ENCODE measurements around the gene NRF1. TPM values are rescaled to one million over a fixed set of nuclear protein-coding genes. Genes with fewer than 3 reads are reported as not detected.
"Not testable (repeated sequence)": the region's sequence is repeated elsewhere in the genome, so short reads cannot be mapped to it uniquely, and the experiment has no call there.

The NRF1 gene
- 13.9 and 16.9 TPM in 2 replicates for total RNA-seq (2014; rRNA removed; shearing (Covaris generic))

DNA sequence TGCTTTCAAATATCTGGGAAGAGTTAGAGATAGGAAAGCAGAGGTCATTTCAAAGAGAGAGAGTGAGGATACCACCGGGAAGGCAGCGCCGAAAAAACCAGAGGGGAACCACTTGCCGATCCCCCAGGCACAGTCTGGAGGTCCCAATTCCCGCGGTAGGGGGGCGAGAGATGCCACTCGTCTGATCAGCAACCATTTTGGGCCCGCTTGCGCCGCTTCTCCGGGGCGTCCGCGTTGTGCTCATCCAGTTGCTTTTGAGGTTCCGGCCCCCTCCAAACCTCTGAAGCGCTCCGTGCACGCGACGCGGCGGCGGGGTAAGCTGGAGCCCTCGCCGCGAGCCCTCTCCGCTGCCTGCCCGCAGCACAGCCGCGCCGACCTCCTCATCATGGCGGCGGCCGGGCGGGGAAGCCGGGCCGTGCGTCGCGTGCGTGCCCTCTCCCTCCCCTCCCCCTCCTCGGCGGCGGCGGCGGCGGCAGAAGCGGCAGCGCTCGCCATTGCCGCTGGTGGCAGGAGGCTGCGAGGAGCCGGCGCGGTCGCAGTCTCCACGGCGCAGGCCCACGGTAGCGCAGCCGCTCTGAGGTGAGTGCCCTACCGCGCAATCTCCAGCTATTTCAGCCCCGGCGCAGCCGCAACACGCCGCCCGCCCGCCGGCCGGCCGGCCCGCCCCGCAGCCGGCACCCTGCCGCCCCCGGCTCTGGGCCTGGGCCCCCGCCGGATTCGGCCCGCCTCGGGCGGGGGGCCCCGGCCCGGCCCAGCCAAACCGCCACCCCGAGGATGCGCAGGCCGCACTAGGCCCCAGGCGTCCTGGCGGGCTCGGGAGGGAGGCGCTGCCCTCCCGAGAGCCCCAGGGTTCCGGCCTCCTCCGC, at the start of gene NRF1:
Gene NRF1 (plus strand): TSS at position 475 of the 866 bp plus-strand sequence. CDS start 45,632 bp downstream, outside the sequence.
- DNase-seq (ENCODE audit: low spot score) = peak; percentile 89

DNA sequence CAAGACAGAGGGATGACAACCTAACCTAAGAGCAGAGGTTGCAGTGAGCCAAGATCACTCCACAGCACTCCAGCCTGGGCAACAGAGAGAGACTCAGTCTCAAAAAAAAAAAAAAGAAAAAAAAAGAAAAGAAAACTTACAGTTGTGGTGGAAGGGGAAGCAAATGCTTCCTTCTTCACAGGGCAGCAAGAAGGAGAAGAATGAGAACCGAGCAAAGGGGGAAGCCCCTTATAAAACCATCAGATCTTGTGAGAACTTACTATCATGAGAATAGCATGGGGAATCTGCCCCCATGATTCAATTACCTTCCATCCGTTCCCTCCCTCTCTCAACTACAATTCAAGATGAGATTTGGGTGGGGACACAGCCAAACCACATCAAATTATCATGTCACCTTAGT, 45.2 kb upstream of the NRF1 start:
- DNase-seq (ENCODE audit: low spot score) = not testable (repeated sequence)

DNA sequence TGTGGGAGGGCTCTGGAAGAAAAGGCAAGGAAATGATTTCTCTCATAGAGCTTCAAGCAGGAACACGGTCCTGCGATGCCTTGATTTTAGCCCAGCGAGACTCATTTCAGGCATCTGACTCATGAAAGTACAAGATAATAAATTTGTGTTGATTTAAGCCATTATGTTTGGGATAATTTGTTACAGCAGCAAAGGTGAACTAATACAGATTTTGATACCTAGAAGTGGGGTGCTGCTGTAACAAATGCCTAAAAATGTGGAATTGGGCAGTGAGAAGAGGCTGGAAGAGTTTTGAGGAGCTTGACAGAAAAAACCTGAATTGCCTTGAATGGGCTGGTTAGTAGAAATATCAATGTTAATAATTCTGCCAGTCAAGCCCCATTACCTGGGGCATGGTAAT, 44.1 kb upstream of the NRF1 start:
- no peak for DNase-seq (ENCODE audit: low spot score)

DNA sequence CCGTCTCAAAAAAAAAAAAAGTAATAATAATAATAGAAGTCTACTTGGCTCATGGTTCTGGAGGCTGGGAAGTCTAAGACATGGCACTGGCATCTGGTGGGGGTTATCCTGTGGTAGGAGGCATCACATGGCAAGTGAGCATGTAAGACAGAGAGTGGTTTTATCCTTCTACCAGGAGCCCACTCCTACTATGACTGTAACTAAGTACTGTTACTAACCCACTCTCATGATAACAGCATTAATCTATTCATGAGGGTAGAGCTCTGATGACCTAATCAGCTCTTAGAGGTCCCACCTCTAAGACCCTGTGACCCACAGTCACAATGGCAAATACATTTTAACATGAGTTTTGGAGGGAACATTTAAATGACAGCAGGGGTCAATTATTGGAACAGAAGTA, 43.3 kb upstream of the NRF1 start:
- no peak for DNase-seq (ENCODE audit: low spot score)

DNA sequence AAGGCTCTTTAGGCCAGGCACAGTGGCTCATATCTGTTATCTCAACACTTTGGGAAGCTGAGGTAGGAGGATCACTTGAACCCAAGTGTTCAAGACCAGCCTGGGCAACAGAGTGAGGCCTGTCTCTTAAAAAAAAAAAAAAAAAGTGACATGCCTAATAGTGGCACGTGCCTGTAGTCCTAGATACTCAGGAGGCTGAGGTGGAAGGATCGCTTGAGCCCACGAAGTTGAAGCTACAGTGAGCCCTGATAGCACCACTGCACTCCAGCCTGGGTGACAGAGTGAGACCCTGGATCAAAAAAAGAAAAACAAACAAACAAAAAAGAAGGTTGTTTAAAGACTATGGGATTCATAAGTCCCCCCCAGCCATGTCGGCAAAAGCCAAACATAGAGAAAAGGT, 42.2 kb upstream of the NRF1 start:
- DNase-seq (ENCODE audit: low spot score) = peak; percentile 19

DNA sequence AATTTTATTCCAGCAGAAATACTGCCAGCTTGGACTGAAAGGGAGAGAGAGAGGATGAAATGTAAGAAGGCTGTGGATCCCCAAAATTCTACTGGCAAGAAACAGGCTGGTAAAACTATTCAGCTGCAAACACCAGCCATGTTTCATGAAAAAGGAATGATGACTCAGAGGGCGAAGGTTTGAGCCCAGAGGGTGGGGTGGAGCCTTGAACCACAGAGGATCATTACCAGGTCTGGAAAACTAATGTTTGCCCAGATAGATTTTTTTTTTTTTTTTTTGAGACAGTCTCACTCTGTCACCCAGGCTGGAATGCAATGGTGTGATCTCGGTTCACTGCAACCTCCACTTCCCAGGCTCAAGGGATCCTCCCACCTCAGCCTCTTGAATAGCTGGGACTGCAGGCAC, 41.7 kb upstream of the NRF1 start:
- DNase-seq (ENCODE audit: low spot score) = peak; percentile 87

DNA sequence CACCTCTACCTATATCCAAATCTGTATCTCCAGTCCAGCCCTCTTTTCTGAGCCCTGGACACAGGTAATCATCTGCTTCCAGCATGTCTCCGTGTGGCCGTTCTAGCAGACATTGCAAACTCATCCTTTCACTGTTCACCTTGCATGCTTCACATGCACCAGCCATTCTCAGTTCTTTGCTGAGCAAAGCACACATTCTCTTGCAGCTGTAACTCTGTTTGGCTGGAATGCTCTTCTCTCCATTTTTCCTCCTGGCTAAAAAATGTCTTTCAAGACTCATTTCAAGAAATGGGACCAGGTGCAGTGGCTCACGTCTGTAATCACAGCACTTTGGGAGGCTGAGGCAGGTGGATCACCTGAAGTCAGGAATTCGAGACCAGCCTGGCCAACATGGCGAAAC, 40.3 kb upstream of the NRF1 start:
- DNase-seq (ENCODE audit: low spot score) = no peak

DNA sequence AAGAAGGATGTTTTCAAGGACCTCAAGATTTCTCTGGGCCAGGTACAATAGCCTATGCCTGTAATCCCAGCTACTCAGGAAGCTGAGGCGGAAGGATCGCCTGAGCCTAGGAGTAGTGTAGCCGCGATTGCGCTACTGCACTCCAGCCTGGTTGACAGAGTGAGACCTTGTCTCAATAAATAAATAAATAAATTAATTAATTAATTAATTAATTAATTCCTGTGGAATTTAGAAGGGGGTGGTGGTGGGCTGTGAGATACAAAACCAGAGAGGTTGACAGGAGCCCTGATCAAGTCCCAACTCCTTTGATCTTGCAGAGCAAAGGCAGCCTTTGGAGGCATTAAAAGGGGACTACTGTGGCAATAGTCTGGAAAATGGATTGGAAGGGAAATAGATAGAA, 39.3 kb upstream of the NRF1 start:
- DNase-seq (ENCODE audit: low spot score) = no peak

DNA sequence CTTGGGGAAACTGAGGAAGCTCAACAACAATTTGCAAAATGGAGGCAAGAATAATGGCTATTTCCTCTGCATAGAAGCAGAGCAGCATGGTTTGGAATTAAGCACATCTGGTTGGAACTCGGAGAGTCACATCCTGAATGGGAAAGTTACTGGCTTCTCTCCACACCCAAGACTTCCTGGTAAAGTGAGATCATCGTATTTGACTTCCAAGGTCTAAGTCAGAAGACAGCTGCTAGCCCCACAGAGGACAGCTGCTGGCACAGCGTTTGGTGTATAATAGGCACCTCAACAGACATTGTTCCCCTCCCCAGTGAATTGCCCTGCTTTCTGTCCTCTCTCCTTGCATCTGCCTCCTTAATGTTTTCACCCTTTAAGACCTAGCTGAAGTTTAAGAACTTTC, 37.0 kb upstream of the NRF1 start:
- DNase-seq (ENCODE audit: low spot score) = peak; percentile 81

DNA sequence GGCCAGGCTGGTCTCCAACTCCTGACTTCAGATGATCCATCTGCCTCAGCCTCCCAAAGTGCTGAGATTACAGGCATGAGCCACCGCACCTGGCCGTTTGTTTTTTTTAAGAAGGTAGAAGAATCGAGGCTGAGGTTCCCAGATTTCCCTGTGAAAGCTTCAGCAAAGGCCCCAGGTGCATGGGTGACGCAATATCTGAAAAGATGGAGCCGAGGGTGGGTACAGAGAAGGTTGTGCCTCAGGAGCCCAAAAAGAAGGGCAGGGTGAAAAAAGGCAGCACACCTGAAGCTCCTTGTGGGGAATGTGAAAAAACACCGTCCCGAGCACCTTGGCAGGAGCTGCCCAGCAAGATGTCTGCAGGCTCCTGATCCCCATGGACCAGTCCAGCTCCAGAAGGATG, 35.8 kb upstream of the NRF1 start:
- DNase-seq (ENCODE audit: low spot score) = no peak

DNA sequence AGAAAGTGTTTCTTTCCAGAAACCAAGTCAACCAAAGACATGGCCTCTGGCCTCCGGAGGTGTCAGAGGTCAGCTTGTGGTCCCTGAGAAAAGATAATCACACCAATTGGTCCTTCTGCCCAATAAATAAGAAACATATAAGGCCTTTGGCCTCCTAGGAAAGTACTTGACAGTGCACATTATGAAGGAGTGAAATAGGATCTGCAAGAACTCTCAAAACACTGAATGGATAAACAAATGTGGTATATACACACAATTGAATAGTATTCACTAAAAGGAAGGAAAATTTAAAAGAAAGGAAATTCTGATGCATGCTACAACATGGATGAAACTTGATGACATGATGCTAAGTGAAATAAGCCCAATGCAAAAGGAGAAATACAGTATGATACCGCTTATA, 35.4 kb upstream of the NRF1 start:
- no peak for DNase-seq (ENCODE audit: low spot score)

DNA sequence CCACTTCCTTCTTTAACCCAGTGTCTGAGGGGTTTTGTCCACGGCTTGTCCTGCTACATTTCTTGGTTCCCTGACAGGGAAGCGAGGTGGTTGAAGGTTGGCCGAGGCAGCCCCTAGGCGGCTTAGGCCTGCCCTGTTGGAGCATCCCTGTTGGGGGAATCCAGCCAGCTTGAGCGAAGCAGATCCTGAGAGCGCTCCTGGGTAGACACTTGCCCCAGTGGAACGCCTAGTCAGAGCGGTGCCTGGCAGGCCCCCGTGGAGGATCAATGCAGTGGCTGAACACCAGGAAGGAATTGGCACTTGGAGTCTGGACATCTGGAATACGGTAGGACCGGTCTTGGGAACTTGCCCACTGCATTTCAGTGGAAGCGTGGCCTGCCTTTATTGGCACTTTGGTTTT, 32.7 kb upstream of the NRF1 start:
- DNase-seq (ENCODE audit: low spot score) = no peak

DNA sequence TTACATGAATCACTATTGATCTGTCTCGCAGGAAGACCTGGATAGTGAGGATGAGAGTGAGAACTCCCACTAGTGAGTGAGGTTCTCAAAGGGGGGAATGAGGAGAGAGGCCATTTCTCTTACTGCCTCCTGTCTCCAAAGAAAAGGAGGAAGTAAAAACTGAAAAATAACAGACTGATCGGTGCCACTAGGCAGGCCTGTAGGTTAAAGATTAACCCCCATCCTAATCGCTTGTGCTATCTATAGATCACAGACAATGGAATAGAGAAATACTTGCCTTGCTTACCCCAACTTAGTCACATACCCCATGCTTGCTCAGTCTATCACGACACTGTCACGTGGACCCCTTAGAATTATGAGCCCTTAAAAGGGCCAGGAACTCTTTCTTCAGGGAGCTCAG, 25.3 kb upstream of the NRF1 start:
- not testable (repeated sequence) for DNase-seq (ENCODE audit: low spot score)

DNA sequence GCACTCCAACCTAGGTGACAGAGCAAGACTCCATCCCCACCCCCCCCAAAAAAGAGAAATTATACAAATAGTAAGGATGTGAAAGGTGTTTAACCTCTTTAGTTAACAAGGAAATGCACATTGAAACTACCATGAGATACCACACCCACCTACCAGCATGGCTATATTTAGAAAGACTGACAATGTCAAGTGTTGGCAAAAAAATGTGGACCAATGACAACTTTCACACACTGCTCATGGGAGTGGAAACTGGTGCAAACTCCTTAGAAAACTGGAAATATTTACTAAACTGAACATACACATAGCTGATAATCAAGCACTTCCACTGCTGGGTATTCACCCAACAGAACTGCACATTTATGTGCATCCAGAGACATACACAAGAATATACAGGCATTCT, 23.3 kb upstream of the NRF1 start:
- no peak for DNase-seq (ENCODE audit: low spot score)

DNA sequence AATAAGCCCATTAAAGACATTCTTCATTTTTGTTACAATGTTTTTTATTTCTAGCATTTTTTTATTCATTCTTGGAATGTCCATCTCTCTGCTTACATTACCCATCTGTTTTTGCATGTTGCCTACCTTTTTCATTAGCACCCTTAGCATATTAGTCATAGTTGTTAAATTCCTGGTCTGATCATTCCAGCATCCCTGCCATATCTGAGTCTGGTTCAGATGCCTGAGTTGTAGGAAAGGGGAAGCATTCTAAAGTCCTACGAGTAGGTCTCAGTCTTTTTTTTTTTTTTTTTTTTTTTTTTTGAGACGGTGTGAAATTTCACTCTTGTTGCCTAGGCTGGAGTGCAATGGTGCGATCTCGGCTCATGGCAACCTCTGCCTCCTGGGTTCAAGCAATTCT, 19.7 kb upstream of the NRF1 start:
- no peak for DNase-seq (ENCODE audit: low spot score)

DNA sequence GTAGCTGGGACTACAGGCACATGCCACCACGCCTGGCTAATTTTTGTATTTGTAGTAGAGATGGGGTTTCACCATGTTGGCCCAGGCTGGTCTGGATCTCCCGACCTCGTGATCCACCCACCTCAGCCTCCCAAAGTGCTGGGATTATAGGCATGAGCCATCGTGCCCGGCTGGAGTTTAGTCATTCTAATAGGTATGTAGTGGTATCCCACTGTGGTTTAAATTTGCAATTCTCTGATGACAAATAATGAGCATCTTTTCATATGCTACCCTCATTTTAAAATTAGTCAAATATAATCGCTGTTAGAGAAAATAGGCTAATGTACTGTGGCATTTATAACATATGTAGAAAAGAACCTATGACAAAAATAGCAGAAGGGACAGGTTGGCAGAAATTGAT, 15.1 kb upstream of the NRF1 start:
- DNase-seq (ENCODE audit: low spot score) = not testable (repeated sequence)

DNA sequence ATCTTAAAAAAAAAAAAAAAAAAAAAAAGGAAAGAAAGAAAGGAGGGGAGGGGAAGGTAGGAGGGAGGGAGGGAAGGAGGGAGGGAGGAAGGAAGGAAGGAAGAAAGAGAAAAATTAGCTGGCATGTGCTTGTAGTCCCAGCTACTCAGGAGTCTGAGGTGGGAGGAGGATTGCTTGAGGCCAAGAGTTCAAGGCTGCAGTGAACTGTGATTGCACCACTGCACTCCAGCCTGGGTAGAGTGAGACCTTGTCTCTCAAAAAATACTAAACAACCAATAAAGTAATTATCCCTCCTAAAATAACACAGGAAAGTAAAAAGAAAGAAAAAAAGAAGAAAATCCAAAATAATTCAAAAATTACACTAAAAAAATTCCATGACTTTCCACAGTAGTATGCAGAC, 13.8 kb upstream of the NRF1 start:
- no peak for DNase-seq (ENCODE audit: low spot score)

DNA sequence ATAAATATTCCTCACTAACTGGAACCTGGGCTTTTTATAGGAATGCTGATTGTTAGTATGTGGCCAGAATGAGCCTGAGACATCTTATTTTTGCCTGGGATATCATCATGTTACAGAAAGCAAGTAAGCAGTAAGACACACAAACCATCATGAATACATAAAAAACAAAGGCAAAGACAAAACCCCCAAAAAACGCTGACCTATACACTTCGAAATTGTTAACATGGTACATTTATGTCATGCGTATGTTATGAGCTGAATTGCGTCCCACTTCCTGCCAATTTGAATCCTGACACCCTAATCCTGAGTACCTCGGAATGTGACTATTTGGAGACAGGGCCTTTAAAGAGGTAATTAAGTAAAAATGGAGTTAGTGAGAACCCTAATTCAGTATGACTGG, 12.3 kb upstream of the NRF1 start:
- no peak for DNase-seq (ENCODE audit: low spot score)

DNA sequence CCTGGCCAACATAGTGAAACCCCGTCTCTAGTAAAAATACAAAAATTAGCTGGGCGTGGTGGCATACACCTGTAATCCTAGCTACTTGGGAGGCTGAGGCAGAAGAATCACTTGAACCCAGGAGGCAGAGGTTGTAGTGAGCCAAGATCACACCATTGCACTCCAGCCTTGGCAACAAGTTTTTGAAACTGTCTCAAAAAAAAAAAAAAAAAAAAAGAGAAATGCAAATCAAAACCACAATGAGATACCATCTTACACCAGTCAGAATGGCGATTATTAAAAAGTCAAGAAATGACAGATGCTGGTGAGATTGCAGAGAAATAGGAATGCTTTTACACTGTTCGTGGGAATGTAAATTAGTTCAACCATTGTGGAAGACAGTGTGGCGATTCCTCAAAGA, 7.9 kb upstream of the NRF1 start:
- not testable (repeated sequence) for DNase-seq (ENCODE audit: low spot score)

DNA sequence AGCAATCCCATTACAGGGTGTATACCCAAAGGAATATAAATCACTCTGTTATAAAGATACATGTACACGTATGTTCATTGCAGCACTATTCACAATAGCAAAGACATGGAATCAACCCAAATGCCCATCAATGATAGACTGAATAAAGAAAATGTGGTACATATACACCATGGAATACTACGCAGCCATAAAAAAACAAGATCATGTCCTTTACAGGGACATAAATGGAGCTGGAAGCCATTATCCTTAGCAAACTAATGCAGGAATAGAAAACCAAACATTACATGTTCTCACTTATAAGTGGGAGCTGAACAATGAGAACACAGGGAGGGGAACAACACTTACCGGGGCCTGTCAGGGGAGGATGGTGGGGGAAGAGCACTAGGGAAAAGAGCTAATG, 7.5 kb upstream of the NRF1 start:
- DNase-seq (ENCODE audit: low spot score) = not testable (repeated sequence)

DNA sequence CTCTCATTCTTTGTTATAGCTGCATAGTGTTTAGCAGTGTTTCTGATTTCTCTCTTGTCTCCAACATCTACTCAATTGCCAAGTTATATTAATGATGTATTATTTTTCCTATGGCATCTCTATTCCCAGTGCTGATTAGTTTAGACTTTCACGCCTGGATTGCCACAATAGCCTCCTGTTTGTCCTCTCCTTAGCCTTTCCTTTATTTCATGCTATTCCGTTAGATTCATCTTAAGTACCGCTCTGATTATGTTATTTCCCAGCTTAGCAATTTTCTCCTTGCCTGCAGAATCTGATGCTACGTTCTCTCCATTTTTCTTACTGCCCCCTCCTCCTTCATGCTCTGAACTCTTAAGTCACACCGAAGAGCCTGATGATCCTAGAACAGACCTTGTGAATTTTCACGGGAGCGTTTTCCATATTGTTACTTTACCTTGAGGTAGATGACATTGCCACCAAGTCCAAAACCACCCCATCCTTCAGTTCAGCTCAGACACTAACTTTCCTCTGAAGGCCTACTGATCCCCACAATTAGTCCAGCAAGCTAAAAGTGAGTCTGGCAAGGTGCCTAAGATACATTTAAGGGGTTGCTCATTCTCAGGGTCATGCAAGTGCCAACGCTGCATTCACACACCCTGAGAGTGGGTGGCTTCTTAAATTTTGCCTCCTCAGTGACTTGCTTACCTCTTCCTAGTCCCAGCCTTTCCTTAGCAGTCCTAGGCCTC, 6.6 kb upstream of the NRF1 start:
- DNase-seq (ENCODE audit: low spot score) = no peak

DNA sequence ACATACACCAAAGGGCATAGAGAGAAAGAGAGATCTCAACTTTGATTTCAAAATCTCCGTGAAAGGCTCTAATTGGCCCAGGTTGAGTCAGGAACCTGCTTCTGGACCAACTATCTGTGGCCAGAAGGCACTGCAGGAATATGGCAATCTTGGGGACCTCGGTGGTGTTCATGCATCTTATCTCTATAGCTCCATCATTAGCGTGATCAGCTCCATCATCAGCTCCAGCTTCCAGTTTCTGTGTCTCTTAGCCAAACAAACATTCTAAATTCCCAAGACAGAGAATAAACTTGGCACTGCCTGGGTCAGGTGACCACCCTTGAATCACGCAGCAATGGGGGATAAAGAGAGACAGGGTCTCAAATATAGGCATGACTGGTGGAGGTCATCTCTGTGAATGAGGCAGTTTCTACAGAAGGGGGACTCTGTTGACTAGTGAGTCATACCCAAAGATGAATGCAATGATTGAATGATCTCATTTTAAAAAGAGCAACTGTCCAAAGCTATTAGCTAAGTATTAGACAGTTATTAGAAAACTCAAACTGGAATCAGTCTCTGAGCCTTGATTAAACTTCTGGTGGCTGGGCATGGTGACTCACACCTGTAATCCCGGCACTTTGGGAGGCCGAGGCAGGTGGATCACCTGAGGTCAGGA, 5.4 kb upstream of the NRF1 start:
- DNase-seq (ENCODE audit: low spot score) = no peak

DNA sequence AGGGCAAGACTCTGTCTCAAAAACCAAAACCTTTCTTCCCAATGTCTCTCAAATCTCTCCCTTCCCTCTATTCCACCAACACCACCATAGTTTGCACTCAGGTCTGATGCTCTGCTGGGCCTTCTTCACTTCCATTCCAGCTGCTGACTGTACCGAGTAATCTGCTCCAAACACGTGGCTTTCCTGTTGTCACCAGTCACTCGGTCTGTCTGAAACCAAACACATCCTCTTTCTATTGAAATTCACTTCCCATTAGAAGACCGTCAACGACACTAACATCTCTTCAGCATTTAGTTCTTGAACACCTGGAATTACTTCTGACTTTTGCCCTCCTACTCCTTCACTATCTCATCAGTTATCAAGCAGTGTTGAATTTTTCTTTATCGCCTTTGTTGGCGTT, 4.7 kb upstream of the NRF1 start:
- DNase-seq (ENCODE audit: low spot score) = no peak

Data from H4 (cell line).